Transverse colon (tissue), 4 donors: ENCODE data around the gene RUVBL1.

Experiments
- EP300 ChIP-seq: sonication (generic); formaldehyde crosslinking; IDR thresholded peaks from one replicate; pipeline ENCODE4 v1.6.1; 2017; ENCODE audit warnings: antibody characterized with exemption, low read depth
- POLR2A ChIP-seq: fragments of 450-650 bp; IDR thresholded peaks from one replicate; pipeline ENCODE4 v1.6.1; 2016; ENCODE audit warnings: antibody characterized with exemption, mild to moderate bottlenecking, moderate library complexity
- POLR2AphosphoS5 ChIP-seq, 3 donors: sonication (generic); formaldehyde crosslinking; IDR thresholded peaks; one replicate each; pipeline ENCODE4 v1.6.1; 2016; ENCODE audit warnings: antibody characterized with exemption in 3 of 3
- TF ChIP-seq, protein P1 (sequence below), 5 experiments: fragments of 200-600 bp in 3 of 5; fragments of 450-650 bp in 2 of 5; sonication (generic) in 3 of 5; IDR thresholded peaks; 1 replicate in 2 of 5; 2 replicates in 3 of 5; pipeline ENCODE4 v1.5.1; 2016 to 2017; ENCODE audit warnings: antibody characterized with exemption in 5 of 5, inconsistent platforms in 3 of 5, mild to moderate bottlenecking in 2 of 5, moderate library complexity in 1 of 5

DNA sequence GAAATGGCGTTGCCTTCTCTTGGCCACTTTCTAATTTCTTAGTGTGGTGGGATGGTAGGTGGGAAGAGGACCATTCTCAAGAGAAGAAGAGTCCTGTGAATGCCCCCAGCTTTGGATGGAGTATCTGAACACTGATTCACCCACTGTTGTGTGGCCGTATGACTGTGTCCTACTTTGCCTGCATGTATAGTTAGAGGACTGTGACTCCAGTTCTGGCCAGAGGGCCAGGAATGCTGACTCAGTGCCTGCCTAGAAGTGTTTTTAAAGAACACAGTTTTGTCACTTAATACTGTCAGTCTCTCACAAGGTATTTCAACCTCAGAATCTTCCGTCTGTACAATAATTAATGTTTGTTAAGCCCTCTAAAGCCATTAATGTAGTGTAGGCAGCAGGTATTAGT is 69.2 kb downstream of the RUVBL1 start:
- TF ChIP-seq, protein P1, sequence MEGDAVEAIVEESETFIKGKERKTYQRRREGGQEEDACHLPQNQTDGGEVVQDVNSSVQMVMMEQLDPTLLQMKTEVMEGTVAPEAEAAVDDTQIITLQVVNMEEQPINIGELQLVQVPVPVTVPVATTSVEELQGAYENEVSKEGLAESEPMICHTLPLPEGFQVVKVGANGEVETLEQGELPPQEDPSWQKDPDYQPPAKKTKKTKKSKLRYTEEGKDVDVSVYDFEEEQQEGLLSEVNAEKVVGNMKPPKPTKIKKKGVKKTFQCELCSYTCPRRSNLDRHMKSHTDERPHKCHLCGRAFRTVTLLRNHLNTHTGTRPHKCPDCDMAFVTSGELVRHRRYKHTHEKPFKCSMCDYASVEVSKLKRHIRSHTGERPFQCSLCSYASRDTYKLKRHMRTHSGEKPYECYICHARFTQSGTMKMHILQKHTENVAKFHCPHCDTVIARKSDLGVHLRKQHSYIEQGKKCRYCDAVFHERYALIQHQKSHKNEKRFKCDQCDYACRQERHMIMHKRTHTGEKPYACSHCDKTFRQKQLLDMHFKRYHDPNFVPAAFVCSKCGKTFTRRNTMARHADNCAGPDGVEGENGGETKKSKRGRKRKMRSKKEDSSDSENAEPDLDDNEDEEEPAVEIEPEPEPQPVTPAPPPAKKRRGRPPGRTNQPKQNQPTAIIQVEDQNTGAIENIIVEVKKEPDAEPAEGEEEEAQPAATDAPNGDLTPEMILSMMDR (IDR thresholded peaks at IDR 0.05) = no peak
- TF ChIP-seq POLR2AphosphoS5 (IDR thresholded peaks at IDR 0.05) = no peak
- no peak for TF ChIP-seq POLR2A
- TF ChIP-seq EP300 = no peak
